HG02943 (cell line): ENCODE data around the gene SPAAR.

ENCODE experiments used
- ATAC-seq: cut with Tn5 transposase; IDR thresholded peaks from one replicate; pipeline ENCODE4 v1.9.1; 2021; ENCODE audit warnings: mild to moderate bottlenecking, low read depth, moderate library complexity; ENCODE audit not compliant: unreplicated experiment

SPAAR gene

GRCh38 chr9:35944173-35944572, 34.9 kb downstream of the SPAAR start:
- no peak for ATAC-seq

GRCh38 chr9:35944841-35945240, 35.6 kb downstream of the SPAAR start:
- ATAC-seq: no peak

GRCh38 chr9:35945341-35946018, 36.2 kb downstream of the SPAAR start:
- ATAC-seq: no peak

GRCh38 chr9:35948451-35948850, 39.2 kb downstream of the SPAAR start:
- no peak for ATAC-seq

GRCh38 chr9:35948901-35949318, 39.6 kb downstream of the SPAAR start:
- ATAC-seq: no peak

GRCh38 chr9:35951736-35952135, 42.4 kb downstream of the SPAAR start:
- no peak for ATAC-seq

GRCh38 chr9:35952526-35953191, 43.4 kb downstream of the SPAAR start:
- ATAC-seq: no peak

GRCh38 chr9:35954942-35955546, 45.8 kb downstream of the SPAAR start:
- ATAC-seq: no peak

GRCh38 chr9:35956651-35957050, 47.4 kb downstream of the SPAAR start:
- no peak for ATAC-seq

GRCh38 chr9:35958104-35958837, 49.0 kb downstream of the SPAAR start, which contains the start of gene OR2S2:
TSS of gene OR2S2 (minus strand) at chr9:35958154. CDS start at chr9:35958098, 56 bp downstream.
- no peak for ATAC-seq

- ATAC-seq: no peak
These were observed 50.9 kb downstream of the SPAAR start for GRCh38 chr9:35960039-35960655.
